GM18526 (cell line): ENCODE measurements around the gene ABLIM2.

Experiments used
- POLR2A ChIP-seq: IDR thresholded peaks from 3 replicates; pipeline ENCODE4 v1.6.1; 2011; ENCODE audit not compliant: insufficient read length; ENCODE audit errors: extremely low read depth

ABLIM2 gene

DNA sequence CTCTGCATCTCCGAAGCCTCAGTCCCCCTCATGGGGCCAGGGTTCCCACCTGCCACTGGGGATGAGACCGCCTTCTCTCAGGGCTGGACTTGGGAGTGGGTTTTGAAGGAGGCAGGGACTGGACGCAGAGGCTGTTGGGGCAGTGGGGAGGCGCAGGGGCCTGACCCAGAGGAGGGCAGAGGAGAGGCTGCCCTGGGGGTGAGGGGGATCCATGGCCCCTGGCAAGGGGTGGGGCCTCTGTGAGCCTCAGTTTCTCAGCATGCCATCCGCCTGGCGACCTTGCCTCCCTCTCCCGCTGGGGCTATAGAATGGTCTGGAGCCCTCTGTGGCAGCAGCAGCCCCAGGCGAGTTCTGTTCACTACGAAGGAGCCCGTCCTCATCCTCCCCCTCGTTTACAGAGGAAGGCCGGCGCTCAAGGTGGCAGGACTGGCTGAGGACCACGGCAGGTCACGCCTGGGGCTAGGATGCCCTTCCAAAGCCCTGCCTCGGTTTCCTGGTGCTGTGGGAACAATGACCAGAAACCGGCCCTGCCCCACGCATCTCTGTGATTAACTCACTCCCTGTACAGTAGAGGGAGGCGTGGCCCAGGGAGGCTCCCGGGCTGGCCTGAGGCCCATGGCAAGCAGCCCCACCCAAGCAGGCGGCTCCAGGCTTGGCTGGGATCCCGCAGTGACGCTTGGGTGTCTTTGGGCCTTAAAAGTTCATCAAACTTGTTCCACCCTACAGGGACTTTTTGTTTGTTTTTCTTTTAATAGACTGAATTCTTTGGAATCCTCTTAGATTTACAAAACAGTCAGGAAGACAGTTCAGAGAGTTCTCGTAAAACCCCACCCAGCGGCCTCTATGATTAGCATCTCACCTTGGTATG, 24.5 kb upstream of the ABLIM2 start:
- TF ChIP-seq POLR2A = no peak

GRCh38 chr4:8182294-8182693, 23.7 kb upstream of the ABLIM2 start:
- no peak for TF ChIP-seq POLR2A

- no peak for TF ChIP-seq POLR2A
These were observed 23.2 kb upstream of the ABLIM2 start for GRCh38 chr4:8181844-8182243.

DNA sequence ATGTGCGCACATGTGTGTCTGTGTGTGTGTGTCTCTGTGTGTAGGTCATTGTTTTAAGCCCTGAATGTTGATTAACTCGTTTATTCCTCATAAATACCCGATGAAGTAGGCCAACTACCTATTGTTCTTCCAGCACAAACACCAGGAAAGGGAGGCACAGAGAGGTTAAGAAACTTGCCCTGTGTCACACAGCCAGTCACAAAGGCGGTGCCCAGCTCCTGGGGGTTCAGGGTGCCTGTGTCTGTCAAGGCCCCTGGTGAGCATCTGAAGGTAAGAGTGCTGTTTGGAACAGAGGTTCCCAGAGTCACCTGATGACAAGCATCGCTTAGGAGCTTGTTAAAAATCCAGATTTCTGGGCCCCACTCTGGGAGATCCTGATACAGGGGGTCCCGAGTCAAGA, 22.5 kb upstream of the ABLIM2 start:
- TF ChIP-seq POLR2A = no peak

DNA sequence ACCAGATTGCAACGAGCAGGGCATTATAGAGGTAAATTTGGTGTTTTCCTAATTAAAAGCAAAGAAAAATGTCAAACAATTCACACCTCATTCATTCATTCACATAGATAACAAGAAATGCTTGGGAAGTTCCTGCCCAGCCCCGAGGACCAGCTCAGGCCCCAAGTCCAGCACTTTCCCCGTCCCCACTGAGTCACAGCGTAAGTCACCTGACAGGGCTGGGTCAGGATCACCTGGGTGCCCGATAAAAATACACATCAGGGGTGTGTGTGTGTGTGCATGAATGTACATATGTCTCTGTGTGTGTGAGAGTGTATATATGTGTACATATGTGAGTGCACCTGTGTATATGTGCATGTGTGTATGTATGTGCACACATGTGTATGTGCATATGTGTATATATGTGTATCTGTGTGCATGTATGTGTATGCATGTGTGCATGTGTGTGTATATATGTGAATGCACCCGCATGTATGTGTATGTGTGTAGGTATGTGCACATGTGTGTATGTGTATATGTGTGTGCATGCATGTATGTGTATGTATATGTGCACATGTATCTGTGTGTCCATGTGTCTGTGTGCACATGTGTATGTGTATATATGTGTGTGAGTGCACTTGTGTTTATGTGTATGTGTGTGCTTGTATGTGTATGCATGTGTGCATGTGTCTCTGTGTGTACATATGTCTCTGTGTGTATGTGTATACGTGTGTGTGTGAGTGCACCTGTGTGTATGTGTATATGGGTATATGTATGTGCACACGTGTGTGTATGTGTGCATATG, 21.9 kb upstream of the ABLIM2 start:
- no peak for TF ChIP-seq POLR2A

- TF ChIP-seq POLR2A = no peak
These were observed 21.2 kb upstream of the ABLIM2 start for GRCh38 chr4:8179771-8180170.

GRCh38 chr4:8179074-8179473, 20.5 kb upstream of the ABLIM2 start:
- TF ChIP-seq POLR2A = no peak

DNA sequence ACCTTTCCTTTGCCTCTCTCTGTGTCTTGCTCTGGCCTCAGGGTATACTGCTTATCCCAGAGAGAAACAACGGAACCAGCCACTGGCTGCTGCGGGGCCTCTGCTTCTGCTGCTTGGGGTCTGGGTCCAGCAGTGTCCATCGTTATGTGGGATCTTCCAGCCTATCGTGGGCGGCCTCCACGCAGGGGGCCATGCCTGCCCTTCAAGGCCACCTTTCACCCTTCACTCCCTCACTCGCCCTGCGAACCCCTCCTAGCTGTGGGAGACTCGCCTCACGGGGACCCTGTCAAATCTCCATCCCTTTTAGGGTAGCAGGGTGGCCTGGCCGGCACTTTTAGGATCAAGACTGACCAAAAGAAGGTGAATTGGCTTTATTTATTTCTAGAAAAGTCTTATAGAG, 19.3 kb upstream of the ABLIM2 start:
- TF ChIP-seq POLR2A = no peak

DNA sequence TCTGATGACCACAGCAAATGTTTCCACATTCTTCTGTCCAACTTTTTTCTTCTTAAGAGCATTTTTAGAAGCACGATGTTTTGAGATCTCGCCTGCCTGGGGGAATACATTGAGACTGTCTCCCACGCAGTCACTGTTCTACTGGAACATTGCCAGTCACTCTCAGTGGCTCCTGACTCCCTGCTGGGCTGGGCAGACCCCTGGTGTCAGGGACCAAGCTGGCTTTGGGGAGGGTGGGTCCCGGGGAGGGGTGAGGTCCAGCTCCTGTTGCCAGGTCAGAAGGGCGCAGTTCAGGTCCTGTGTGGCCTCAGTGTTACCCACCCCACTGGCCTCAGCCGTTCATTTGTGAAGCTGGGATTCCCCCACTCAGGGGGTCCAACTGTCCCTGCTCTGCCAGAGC, 18.9 kb upstream of the ABLIM2 start:
- TF ChIP-seq POLR2A = no peak

GRCh38 chr4:8176547-8177399, 18.2 kb upstream of the ABLIM2 start:
- TF ChIP-seq POLR2A = no peak

- no peak for TF ChIP-seq POLR2A
These were observed 17.1 kb upstream of the ABLIM2 start for GRCh38 chr4:8175686-8176085.

DNA sequence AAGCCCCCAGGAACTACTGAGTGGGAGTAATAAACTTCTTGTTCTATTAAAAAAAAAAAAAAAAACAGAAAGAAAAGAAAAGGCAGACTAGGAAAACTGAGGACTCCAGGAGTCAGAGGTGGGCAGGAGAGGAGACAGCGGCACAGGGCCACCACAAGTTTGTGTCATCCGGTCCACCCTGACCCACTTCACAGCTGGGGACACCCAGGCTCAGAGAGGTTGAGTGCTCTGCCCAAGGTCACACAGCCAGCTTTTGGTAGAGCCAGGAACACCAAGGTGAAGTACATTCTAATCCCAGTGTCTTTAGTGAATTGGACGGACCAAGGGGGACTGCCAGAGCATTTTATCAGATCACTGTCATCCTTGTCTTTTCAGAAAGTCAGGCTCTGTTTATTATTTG, 16.4 kb upstream of the ABLIM2 start:
- no peak for TF ChIP-seq POLR2A

- no peak for TF ChIP-seq POLR2A
These were observed 15.1 kb upstream of the ABLIM2 start for GRCh38 chr4:8173492-8174242.

- TF ChIP-seq POLR2A = no peak
These were observed 13.6 kb upstream of the ABLIM2 start for GRCh38 chr4:8171984-8172924.
